HG03066 (cell line): ENCODE data around the gene TMEM184B.

Experiments
- ATAC-seq: cut with Tn5 transposase; IDR thresholded peaks from one replicate; pipeline ENCODE4 v1.9.1; 2021; ENCODE audit warnings: low read depth; ENCODE audit not compliant: unreplicated experiment

TMEM184B gene

DNA sequence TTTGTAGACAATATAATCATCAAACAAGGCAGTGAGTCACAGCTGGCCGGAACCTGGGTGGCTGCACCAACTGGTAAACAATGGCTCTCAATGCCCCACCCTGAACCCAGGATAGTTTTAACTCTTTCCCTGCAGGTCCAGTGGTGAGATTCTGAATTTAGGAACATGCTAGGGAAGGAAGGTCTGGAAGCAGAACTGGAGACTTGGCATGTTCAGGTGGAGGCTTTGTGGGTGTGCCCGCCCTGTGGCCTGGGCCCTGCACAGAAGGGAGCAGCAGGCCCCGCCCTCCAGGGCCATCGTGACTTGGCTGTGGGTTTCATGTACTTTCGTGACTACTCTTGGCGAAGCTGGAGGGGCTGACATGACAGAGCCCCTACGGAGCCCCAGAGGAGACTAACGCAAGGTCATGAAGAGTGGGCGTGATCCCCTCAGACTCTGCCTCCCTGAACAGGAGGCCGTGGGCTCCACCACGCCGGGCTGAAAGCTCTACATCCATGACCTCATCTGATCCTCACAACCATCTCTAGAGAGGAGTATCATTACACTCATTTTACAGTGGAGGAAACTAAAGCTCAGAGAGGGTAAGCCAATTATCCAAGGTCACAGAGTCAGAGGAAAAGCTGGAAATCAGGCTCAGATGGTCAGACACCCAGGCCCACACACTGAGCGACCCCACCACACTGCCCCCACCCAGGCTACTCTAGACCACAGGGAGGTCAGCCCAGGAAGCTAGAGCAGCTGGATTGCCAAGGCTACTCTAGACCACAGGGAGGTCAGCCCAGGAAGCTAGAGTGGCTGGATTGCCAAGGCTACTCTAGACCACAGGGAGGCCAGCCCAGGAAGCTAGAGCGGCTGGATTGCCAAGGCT is 43.7 kb downstream of the TMEM184B start:
- no peak for ATAC-seq

GRCh38 chr22:38228326-38228872 is 44.4 kb downstream of the TMEM184B start:
- ATAC-seq: no peak

DNA sequence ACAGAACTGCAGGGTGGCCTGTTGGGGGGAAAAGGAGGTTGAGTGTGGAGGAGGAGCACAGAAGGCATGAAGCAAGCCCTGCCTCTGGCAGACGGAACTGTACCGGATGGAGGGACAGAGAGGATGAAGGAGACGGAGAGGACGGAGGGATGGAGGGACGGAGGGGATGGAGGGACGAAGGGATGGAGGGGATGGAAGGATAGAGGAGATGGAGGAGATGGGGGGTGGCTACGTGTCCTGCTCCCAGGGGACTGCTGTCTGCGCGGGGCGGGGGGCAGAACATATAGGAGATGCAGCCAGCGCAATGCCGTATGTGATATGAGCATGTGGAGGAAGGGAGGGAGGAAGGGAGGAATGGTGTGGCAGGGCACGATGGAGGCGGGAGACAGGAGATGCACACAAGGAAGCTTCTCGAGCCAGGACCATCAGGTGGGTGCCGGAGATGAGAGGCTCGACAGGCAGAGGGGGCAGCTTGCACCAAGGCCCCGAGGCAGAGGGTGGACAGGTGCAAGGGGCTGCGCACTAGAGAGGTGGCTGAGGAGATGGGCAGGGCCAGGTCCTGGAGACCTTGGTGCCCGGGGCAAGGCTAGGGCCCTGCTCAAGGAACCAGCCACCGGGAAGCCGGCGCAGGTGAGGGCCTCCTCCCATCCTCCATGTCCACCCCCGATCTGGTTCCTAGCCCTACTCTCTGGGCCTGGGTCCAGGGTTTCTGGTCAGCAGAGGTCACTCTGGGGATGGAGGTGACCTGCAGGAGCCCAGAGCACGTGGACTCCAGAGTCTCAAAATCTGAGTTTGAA is 45.8 kb downstream of the TMEM184B start:
- ATAC-seq: no peak

DNA sequence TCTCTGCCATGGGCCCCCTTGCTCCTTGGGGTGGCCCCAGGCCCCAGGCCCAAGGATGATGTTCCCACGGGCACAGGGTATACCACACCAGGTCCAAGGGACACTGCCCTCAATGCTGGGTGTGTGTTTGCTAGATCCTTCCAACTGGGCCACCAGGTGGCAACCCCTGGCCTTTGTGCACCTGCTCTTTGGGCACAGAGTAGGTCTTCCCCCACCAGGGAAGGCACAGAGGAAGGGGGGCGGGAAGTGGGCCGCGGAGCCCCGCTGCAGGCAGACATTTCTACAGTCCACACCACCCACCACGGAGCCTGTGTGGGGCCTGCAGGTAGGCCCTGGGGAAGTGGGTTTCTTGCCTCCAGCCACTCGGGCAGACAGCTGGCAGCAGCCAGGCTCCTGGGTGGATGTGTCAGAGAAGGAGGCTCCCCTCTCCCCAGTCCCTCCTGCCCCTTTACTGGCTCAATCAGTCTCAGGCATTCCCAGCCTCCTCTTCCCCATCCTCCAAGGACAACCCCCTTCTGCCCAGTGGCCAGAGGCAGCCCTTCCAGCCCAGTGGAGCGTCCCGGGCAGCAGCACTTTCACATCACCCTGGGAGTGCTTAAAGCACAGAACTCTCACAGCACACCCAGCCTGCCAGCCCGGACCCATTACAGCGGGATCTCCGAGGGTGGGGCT is 49.4 kb downstream of the TMEM184B start:
- ATAC-seq: no peak

DNA sequence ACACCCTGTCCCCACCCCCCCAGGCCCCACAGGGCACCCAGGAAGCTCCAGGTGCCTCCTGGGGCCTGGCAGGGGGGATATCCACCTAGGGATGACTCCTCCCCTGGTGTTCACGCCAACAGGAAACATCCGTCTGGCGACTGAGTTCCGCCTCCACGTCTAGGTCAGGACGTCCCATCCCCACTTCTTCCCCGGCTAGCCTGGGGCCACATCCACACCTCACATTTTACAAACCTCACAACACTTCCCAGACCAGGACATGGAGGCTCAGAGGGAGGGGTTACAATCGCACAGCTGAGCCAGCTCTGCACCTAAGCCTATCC is 50.1 kb downstream of the TMEM184B start:
- no peak for ATAC-seq

DNA sequence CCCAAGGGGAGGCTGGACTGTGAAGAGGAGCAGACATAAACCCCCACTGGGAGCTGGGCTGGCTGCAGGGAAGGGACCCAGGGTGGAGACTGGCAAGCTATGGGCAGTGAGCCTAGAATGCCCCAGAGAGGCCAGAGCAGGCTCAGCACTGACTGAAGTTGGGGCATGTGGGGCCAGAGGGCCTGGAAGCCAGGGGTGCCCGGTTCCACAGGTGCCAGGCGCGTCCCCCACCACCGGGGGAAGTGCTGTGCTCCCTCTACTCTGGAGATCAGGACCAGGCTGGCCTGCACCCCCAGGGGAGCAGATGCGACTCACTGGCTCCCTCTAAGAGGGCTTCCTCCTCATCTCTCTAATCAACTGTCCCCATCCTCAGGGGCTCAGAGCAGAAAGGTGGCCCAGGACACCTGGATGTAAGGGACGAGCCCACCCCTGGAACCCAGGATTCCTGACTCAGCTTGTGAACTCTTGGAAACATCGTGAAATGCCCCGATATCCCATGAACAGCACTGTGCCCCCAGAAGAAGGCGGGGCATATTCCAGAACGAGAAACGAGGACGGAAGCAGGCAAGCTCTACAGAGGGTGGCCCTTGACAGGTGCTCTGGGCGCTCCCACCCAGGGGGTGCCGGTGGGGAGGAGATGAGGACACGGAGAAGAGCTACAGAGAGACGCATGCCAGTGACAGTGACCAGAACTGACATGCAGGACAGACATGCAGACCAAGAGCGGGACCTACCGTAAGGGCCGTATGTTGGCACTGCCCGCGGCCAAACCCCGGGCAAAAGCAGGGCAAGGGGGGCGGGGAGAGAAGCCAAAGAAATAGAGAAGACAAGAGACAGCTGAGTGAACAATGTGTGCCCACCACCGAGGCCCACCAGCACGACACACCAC is 50.7 kb downstream of the TMEM184B start:
- ATAC-seq: no peak

DNA sequence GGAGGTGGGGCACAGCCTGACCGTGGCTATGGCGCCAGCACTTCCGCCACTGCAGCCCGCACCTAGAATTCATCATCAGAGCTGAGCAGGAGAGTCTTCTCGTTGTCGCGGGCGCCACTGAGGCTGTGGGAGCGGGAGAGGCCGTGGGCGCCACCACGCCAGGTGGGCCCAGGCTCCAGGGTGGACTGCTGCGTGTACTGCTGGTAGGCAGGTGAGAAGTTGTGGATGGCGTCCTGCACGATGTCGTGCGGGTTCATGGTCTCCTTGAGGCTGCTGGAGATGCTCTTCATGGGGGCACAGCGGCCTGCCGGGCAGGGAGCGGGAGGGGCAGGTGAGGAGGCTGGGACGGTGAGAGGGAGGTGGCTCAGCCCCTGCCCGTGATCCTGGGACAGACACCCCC is 51.4 kb downstream of the TMEM184B start:
- no peak for ATAC-seq

DNA sequence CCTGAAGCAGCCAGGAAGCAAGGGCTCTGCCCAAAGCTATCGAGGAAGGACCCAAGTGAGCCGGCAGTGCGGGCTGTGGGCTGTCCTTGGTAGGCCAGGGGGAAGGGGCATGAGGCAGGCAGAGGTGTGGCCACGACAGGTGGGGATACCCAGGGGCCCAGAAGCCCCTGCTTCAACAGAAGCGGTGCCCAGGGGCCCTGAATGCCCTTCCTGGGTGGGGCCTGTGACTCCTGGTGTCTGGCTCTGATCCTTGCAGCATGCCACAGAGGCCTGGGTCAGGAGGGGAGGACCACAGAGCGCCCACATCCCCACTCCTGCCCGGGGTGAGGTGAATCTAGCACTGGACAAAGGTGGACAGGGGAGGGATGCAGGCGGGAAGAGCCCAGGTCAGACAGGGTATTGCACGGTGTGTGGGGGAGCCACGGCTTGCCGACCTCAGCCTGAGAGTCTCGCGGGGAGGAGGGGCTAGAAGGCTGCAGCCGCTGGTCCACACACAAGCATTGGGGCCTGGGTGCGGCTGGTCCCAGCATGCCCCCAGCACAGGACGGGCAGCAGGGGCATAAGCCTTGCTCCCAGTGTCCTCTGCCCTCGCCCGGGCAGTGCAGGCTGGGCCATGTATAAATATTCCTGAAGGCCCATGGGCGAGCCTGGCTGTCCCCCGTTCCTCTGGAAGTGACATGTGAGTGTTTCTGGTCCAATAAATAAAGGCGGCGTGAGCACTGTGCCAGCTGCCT is 52.0 kb downstream of the TMEM184B start:
- ATAC-seq: no peak

- no peak for ATAC-seq
Measured at GRCh38 chr22:38220163-38220562, 52.6 kb downstream of the TMEM184B start.

- no peak for ATAC-seq
Measured at GRCh38 chr22:38219632-38220031, 53.2 kb downstream of the TMEM184B start.

GRCh38 chr22:38218661-38219622 is 53.9 kb downstream of the TMEM184B start:
- ATAC-seq: no peak

DNA sequence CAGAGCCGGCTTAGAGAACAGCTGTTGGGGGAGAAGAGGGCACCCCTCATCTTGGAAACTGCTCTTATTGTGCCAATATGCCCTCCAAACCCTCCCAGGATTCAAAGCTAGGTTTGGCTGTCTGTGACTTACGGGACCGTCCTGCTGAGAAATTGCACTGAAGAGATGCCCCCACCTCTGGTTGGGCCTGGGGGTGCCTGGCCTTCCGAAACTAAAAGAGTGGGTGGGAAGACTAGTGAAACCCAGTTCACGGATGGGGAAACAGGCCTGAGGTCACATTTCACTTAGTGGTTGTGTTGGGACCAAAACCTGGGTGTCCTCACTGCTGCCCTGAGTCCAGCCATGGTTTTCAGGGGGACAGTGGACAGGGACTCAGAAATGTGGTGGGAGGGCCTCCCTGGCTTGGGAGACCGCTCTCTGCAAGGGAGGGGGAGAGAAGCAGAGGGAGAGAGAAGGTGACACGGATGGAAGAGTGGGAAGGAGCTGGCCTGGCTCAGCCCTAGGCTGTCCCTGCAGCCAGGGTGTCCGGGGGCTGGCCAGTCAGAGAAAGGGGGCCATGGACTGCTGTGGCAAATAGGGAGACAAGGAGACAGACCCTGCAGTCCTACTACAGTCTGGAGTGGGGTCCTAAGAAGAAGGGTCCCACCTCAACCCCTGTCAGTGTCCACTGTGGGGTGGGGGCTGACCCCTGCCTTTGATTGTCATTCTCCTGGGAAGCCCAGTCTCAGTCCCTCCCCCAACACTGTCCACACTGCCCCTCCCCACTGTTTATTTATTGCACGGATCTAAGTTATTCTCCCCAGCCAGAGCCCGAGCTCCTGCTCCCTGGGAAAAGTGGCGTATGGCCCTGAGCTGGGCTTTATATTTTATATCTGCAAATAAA is 57.4 kb downstream of the TMEM184B start:
- no peak for ATAC-seq

DNA sequence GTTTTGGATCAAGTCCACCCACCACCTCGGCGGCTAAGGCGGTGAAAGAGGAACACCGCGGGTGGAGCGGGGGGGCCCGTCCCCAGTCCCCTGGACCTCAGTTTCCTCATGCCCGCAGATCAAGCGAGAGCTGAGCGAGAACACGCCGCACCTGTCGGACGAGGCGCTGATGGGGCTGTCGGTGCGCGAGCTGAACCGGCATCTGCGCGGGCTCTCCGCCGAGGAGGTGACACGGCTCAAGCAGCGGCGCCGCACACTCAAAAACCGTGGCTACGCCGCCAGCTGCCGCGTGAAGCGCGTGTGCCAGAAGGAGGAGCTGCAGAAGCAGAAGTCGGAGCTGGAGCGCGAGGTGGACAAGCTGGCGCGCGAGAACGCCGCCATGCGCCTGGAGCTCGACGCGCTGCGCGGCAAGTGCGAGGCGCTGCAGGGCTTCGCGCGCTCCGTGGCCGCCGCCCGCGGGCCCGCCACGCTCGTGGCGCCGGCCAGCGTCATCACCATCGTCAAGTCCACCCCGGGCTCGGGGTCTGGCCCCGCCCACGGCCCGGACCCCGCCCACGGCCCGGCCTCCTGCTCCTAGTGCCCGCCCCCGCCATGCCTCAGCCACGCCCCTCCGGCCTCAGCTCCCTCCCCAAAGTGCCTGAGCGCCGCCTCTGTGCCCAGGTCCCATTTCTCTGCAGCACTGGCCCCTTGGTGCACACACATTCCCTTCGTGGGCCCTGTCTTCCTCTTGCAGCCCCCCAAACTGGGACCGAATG is 58.3 kb downstream of the TMEM184B start:
- no peak for ATAC-seq

- no peak for ATAC-seq
Measured at GRCh38 chr22:38213990-38214301, 58.9 kb downstream of the TMEM184B start.

DNA sequence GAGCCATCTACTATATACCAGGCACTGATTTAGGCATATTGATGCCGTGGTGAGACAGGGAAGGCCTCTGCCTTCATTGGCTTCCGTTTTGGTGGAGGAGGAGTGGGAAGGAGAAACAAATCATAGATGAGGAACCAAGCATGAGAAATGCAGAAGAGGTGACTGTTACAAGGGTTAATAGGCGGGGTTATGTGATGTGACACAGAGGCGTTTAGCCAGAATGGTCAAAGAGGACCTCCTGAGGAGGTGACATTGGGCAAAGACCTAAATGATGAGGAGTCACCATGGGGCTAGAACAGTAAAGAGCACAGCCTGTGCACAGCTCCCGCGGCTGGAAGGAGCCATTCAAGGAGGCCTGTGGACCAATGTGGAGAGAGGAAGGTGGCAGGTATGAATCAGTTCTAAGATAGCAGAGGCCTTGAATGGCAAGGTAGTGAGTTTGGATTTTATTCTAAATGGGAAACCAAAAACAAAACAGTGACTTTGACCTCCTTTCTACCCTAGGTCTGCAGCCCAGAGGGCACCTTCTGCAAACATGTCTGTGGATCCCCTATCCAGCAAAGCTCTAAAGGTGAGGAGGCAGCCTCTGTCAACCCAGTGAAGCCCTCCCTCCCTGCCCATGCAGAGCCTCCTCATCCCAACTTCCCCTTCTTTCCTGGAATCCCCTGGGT is 59.4 kb downstream of the TMEM184B start:
- no peak for ATAC-seq

- no peak for ATAC-seq
Measured at GRCh38 chr22:38212442-38212841, 60.4 kb downstream of the TMEM184B start.
